Measurements from ENCODE around the gene STARD8.
A peak's percentile ranks its signal among the peaks of the same experiment; 100 is the strongest.
"Not testable (repeated sequence)": the region's sequence is repeated elsewhere in the genome, so short reads cannot be mapped to it uniquely, and the experiment has no call there.

Gene STARD8

DNA sequence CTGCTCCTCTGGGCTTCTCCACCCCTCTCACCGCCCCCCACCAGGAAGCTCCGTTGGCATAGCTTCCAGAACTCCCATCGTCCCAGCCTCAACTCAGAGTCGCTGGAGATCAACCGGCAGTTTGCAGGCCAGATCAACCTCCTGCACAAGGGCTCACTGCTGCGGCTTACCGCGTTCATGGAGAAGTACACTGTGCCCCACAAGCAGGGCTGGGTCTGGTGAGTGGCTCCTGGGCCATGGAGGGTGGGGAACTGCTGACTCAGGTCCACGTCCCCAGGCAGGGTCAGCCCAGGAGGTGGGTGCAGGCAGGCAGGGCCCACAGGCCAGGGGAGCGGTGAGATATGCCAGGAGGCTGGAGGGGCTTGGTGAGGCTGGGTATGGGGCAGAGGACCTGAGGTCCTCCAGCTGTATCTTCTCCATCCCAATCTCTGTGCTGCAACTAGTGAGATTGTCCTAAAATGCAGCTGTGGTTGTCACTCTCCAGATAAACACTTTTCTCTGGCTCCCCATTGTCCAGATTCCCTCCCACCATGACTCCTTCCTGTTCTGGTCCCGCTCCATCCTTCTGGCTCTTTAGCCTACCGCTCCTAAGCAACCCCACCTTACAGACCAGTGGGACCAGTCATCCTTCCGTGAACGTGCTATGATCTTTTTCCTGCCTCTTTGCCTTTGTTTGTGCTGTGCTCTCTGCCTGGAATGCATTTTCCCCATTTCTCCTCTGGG, 71.9 kb downstream of the STARD8 start:
- DNase-seq (ENCODE audit: low read depth): no peak

- DNase-seq (ENCODE audit: low read depth): no peak
Measured at GRCh38 chrX:68719904-68720614, 72.6 kb downstream of the STARD8 start.

DNA sequence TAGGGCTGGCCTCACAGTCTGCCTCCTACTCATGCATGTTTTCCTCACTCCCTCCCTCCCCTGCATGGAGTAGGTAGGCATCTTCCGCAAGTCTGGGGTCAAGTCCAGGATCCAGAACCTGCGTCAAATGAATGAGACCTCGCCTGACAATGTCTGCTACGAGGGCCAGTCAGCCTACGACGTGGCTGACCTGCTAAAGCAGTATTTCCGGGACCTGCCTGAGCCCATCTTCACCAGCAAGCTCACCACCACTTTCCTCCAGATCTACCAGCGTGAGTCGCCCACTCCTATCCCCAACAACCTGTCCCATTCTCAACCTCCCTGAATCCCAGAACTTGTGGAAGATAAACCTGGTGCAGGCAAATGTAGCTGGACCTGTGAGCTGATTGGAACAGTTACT, 73.4 kb downstream of the STARD8 start:
- DNase-seq (ENCODE audit: low read depth): no peak

- no peak for DNase-seq (ENCODE audit: low read depth)
Measured at GRCh38 chrX:68721546-68721945, 74.1 kb downstream of the STARD8 start.

- no peak for DNase-seq (ENCODE audit: low read depth)
Measured at GRCh38 chrX:68721991-68722860, 74.8 kb downstream of the STARD8 start.

DNA sequence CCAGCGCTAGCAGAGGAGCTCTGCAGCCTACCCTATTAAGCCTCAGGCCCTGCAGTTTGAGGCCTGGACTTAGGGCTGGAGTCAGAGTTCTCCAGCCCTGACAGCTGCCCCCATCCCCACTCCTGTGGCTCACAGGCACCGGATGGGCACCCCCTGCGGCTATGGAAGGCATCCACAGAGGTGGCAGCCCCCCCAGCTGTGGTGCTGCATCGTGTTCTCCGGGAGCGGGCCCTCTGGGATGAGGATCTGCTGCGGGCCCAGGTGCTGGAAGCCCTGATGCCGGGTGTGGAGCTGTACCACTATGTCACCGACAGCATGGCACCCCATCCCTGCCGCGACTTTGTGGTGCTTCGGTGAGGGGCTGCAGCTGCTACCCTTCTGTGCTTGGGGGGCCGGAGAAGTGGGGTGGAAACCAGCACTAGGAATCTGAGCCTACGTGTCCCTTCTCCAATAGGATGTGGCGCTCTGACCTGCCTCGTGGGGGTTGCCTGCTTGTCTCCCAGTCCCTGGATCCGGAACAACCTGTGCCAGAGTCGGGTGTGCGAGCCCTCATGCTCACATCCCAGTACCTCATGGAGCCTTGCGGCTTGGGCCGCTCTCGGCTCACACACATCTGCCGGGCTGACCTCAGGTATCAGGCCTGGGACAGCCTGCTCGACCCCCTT, 76.2 kb downstream of the STARD8 start:
- no peak for DNase-seq (ENCODE audit: low read depth)

DNA sequence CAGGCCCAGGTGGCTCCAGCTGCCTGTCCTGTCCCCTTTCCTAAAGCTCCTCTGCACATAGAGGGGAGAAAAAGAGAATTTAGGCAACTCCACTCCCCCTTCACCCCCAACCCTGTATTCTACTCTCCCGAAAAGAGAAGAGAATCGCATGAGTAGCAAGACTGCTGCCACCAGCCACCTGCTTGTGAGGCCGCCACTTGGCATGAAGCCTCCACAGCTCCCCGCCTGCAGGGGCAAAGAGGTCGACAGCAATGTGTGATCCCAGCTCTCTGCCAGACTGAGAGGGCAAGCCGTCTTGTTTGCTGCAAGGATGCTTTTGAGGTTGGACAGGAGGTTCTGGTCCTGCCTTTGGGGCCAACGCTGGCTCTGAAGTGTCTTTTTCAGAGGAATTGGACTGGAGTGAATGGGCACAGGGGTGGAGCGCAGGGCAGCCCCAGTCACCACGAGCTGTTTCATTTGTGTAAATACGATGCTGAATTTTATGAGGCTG, 77.1 kb downstream of the STARD8 start:
- no peak for DNase-seq (ENCODE audit: low read depth)

GRCh38 chrX:68725756-68726365, 78.4 kb downstream of the STARD8 start:
- DNase-seq (ENCODE audit: low read depth): no peak

- DNase-seq (ENCODE audit: low read depth): no peak
Measured at GRCh38 chrX:68726366-68726765, 78.9 kb downstream of the STARD8 start.

DNA sequence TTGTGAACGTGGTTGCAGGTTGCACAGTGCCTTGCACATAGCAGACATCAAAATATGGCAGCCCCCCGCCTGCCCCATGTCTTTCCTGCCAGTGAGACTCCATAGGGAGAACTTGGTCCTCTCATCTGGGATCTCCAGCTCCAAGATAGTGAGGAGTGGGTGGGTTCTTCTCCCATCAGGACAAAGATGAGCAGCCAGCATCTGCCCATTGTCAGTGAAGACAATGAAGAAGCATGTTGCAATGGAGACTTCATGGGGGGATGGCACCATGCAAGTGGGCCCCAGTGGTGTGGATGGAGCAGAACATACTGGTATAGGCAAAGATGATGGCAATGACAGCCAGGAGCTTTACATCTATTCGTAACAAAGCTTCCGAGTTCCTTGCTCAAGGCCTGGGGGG, 80.2 kb downstream of the STARD8 start:
- no peak for DNase-seq (ENCODE audit: low read depth)

- no peak for DNase-seq (ENCODE audit: low read depth)
Measured at GRCh38 chrX:68728186-68728585, 80.7 kb downstream of the STARD8 start.

GRCh38 chrX:68731254-68731653, 83.8 kb downstream of the STARD8 start:
- no peak for DNase-seq (ENCODE audit: low read depth)

GRCh38 chrX:68732906-68733493, 85.5 kb downstream of the STARD8 start:
- peak; percentile 30 for DNase-seq (ENCODE audit: low read depth)

DNA sequence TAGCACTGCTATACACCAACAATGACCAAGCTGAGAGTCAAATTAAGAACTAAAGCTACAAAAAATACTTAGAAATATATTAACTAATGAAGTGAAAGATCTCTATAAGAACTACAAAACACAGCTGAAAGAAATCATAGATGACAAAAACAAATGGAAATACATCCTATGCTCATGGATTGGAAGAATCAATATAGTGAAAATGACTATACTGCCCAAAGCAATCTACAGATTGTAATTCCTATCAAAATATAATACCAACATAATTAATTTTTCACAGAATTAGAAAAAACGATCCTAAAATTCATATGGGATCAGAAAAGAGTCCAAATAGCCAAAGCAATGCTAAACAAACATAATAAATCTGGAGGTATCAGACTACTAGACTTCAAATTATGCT, 87.8 kb downstream of the STARD8 start:
- no peak for DNase-seq (ENCODE audit: low read depth)

DNA sequence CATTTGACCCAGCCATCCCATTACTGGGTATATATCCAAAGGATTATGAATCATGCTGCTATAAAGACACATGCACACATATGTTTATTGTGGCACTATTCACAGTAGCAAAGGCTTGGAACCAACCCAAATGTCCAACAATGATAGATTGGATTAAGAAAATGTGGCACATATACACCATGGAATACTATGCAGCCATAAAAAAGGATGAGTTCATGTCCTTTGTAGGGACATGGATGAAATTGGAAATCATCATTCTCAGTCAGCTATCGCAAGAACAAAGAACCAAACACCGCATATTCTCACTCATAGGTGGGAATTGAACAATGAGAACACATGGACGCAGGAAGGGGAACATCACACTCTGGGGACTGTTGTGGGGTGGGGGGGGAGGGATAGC, 94.4 kb downstream of the STARD8 start:
- DNase-seq (ENCODE audit: low read depth): not testable (repeated sequence)

DNA sequence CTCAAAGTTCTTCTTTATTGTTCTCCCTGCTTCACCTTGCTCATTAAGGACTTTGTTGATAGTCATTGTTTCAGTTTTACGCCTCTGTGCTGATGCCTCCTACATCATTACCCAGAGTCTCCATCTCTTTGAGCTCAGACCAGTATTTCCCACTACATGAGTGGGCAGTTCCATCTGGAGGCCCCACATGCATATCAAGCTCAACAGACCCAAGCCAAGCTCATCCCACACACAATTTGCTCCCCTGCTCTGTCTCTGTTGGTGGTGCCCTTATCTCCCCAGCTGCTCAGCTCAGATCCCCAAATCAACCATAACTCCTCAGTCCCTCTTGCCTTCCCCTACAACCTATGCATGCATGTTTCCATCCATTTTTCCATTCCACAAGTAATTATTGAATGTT, 96.3 kb downstream of the STARD8 start:
- DNase-seq (ENCODE audit: low read depth): no peak

DNA sequence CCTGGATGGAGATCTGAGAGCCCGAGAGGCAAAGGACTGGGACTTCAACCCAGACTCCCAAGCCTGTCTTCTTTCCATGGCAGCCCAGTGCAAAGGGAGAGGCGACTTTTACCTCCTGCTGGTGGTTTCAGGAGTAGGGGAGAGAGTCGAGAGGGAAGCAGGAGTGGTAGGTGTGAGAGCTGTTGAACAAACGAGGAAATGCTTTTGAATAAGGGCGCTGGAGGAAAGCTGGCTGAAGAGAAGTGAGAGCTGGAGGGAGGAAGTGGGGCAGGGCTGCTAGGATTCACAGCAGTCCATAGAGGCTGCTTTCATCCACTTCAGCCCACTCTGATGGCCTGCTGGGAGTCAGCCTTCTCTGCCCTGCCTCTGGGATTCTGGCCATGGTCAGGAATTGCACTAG, 99.5 kb downstream of the STARD8 start:
- no peak for DNase-seq (ENCODE audit: low read depth)

GRCh38 chrX:68748030-68748429, 100.6 kb downstream of the STARD8 start:
- DNase-seq (ENCODE audit: low read depth): no peak

DNA sequence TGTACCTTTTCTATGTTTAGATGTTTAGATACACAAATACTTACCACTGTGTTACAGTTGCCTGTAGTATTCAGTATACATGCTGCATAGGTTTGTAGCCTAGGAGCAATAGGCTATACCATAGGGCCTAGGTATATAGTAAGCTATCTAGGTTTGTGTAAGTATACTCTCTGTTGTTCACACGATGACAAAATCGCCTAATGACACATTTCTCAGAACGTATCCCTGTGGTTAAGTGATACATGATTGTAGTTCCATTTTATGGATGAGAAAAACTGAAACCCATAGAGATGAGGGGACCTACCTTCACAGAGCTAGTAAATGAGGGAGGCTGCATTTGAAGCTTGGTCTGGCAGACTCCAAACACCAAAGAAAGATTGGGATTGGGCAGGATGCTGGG, 102.0 kb downstream of the STARD8 start:
- no peak for DNase-seq (ENCODE audit: low read depth)

DNA sequence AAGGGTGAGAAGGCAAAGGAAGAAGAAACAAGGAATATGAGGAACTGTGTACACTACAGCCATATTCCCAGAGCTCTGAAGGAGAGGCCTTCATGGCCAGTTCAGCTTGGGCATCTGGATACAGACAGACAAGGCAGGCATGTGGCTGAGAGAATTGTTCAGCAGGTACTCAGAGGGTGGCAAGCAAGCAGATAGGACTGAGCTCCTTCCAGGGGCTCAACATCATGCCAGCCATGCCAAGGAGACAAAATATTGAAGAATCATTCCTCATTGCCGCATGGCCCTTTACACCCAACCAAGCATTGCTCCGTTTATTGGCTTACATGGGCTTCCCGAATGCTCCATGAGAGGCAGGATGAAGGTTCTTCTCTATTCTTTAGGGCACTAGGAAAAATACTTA, 102.8 kb downstream of the STARD8 start:
- no peak for DNase-seq (ENCODE audit: low read depth)

DNA sequence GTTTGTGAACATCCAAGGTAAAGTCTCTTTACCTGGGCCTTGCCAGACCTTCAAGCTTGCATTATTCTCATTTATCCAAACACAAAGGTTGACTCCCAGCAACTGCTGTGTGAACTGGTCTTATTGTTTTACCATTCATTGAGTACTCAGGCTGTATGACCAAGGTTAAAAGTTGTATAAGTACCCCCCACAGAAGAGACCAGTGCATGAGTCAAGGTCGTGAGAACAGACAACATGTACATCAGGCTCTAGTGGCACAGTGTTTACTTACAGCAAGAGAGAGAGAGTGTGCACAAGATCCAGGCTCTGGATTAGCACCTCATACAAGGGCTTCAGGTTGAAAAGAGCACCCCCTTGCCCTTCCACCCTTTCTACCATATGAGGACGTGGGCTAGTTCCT, 103.9 kb downstream of the STARD8 start:
- no peak for DNase-seq (ENCODE audit: low read depth)

All from stimulated activated CD8-positive, alpha-beta memory T cell treated with anti-CD3 and anti-CD28 coated beads, Interleukin-12 subunit alpha, Interleukin-12 subunit beta, amount 100 ng/mL, for 1 hour (primary cell).